Spleen (tissue), 7 donors: ENCODE results near the gene SCGB1A1.

ENCODE experiments used
- CTCF ChIP-seq, 11 experiments: fragments of 200-600 bp in 7 of 11; fragments of 450-650 bp in 4 of 11; sonication (generic) in 4 of 11; IDR thresholded peaks in 8 of 11; conservative IDR thresholded peaks in 3 of 11; 1 replicate in 7 of 11; 2 replicates in 4 of 11; pipeline versions ENCODE4 v1.4.0 to v1.8.0; 2016 to 2021; ENCODE audit warnings: antibody characterized with exemption in 11 of 11, inconsistent platforms in 4 of 11, mild to moderate bottlenecking in 1 of 11
- POLR2A ChIP-seq, 3 donors: fragments of 450-650 bp; IDR thresholded peaks; one replicate each; pipeline ENCODE4 v1.5.1; 2017; ENCODE audit warnings: antibody characterized with exemption in 3 of 3, mild to moderate bottlenecking in 1 of 3
- POLR2AphosphoS5 ChIP-seq, 3 donors: sonication (generic); formaldehyde crosslinking; IDR thresholded peaks; one replicate each; pipeline ENCODE4 v1.5.1; 2017; ENCODE audit warnings: antibody characterized with exemption in 3 of 3
- donor health status: DM: no; HTN: no; CAD: no; lungs with moderate emphysema.
- donor health status: DM: no; HTN: no; CAD: no.
- donor health status: DM: no; HTN: no; CAD: no.

DNA sequence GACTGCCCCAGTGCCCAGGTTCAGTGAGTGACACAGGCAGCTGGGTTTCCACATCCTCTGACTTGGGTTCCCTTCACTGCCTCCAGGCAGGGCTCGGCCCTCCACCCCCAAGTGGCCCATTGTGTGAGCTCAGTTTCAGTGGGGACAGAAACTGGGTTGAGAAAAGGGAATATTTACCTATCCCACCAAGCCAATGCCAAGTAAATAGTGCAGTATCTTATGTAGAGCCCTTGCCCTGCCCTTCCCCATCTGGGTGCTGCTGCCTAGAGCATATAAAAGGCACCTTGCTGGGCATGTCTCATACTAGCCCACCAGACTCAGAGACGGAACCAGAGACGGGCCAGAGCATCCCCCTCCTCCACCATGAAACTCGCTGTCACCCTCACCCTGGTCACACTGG, at the start of gene SCGB1A1:
- TF ChIP-seq CTCF (IDR thresholded peaks at IDR 0.05 in 8 of 11, conservative IDR thresholded peaks at IDR 0.05 in 3 of 11), result no peak
- TF ChIP-seq POLR2A (IDR thresholded peaks at IDR 0.05), result no peak
- no peak for TF ChIP-seq POLR2AphosphoS5 (IDR thresholded peaks at IDR 0.05)
